Activated naive CD8-positive, alpha-beta T cell treated with anti-CD3 and anti-CD28 coated beads, Interleukin-2, amount 10 ng/mL, durations not matched to agents 7 days and 5 days (primary cell): ENCODE data around the gene SNX25. TPM values are rescaled to one million over a fixed set of nuclear protein-coding genes. Genes with fewer than 3 reads are reported as not detected.

Source experiments
- ATAC-seq: fragments of 150-1000 bp; cut with Tn5 transposase; one replicate; pipeline ENCODE4 v1.10.0; 2021; ENCODE audit warnings: low read depth, moderate library complexity
- POLR2A ChIA-PET: fragments of 350-600 bp; sonication (Branson Sonifier 250); formaldehyde crosslinking; loops from one replicate; lab custom pipeline; 2021; ENCODE audit warnings: antibody characterized with exemption; lab: Charles Lee
- DNase-seq: peaks from one replicate; pipeline ENCODE4 v3.0.0; 2021
- H3K27ac Mint-ChIP-seq: one replicate; pipeline ENCODE4 v1.8.0; 2022; ENCODE audit warnings: mild to moderate bottlenecking, mixed read lengths
- H3K27me3 Mint-ChIP-seq: one replicate; pipeline ENCODE4 v1.8.0; 2022; ENCODE audit warnings: mild to moderate bottlenecking, moderate library complexity, mixed read lengths
- H3K36me3 Mint-ChIP-seq: one replicate; pipeline ENCODE4 v1.8.0; 2021; ENCODE audit warnings: mild to moderate bottlenecking, mixed read lengths
- H3K4me1 Mint-ChIP-seq: one replicate; pipeline ENCODE4 v1.8.0; 2021; ENCODE audit warnings: mixed read lengths
- H3K4me3 Mint-ChIP-seq: one replicate; pipeline ENCODE4 v1.8.0; 2022; ENCODE audit warnings: mild to moderate bottlenecking, moderate library complexity, mixed read lengths
- H3K9me3 Mint-ChIP-seq: one replicate; pipeline ENCODE4 v1.8.0; 2021; ENCODE audit warnings: mixed read lengths
- total RNA-seq, 2 experiments: library from RNA; stranded (reverse); gene quantifications; one replicate each; pipeline ENCODE4 v1.2.3, GENCODE V29; 2021

SNX25 gene
- total RNA-seq, 2 experiments from 2014 or later = 15.9 to 16.4 TPM

DNA sequence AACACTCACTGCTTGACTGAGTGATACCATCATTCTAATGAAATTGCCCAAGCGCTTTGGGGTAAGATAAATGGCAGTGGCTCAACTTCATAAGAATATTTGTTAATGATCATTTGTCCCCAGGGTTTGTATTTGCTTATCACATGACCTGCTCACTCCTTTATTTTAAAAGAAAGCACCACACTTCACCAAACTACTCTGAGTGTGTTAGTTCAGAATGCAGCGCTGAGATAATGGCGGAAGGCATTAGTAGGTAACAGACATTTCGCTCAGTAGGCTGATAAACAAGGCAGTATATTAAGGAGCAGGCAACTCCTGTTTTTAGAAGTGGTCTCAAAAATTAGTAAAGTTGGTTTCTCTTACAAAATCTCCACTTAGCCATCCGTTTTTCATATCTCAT is 1.6 kb downstream of the SNX25 start:
- POLR2A ChIA-PET = no interaction called here
- DNase-seq (no peak), ATAC-seq (no peak)
- Mint-ChIP-seq H3K9me3 (no peaks in the 10 kb centered on the region), H3K36me3 (peaks cover 8% of the 10 kb centered on the region), H3K4me1 (peaks cover 18% of the 10 kb centered on the region), H3K27ac (no peak overlapping the region), H3K27me3 (peaks cover 9% of the 10 kb centered on the region), H3K4me3 (peak overlapping the region; percentile 88)

DNA sequence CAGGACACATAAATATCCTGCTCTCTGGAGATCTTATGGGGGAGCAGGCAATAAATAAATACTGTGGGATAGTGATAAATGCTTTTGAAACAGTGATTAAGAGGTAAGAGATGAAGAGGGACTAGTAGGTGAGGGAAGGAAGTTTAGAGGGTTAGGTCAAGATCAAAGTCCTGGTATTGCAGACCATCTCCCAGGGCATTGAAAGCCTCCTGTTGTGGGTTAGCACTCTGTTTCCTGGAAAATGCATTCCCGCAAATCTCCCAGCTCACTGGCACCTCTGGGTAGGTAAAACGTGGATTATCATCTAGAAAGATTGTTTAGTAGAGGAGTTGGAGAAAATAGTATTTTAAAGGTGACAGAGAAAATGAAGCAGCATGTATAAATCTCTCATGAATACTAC is 2.2 kb downstream of the SNX25 start:
- peak overlapping the region; percentile 88 for H3K4me3 Mint-ChIP-seq
- H3K4me1 Mint-ChIP-seq = peaks cover 18% of the 10 kb centered on the region
- ATAC-seq = no peak
- H3K9me3 Mint-ChIP-seq = no peaks in the 10 kb centered on the region
- H3K36me3 Mint-ChIP-seq = peaks cover 8% of the 10 kb centered on the region
- H3K27me3 Mint-ChIP-seq = peaks cover 9% of the 10 kb centered on the region
- H3K27ac Mint-ChIP-seq = no peak overlapping the region
- POLR2A ChIA-PET = no interaction called here
- DNase-seq = no peak

- ATAC-seq (no peak), DNase-seq (no peak)
- Mint-ChIP-seq H3K36me3 (peaks cover 8% of the 10 kb centered on the region), H3K27me3 (peaks cover 6% of the 10 kb centered on the region), H3K9me3 (no peaks in the 10 kb centered on the region), H3K4me3 (no peak overlapping the region), H3K27ac (no peak overlapping the region), H3K4me1 (peaks cover 18% of the 10 kb centered on the region)
- POLR2A ChIA-PET = no interaction called here
These were observed 3.2 kb downstream of the SNX25 start for GRCh38 chr4:185212581-185212980.

DNA sequence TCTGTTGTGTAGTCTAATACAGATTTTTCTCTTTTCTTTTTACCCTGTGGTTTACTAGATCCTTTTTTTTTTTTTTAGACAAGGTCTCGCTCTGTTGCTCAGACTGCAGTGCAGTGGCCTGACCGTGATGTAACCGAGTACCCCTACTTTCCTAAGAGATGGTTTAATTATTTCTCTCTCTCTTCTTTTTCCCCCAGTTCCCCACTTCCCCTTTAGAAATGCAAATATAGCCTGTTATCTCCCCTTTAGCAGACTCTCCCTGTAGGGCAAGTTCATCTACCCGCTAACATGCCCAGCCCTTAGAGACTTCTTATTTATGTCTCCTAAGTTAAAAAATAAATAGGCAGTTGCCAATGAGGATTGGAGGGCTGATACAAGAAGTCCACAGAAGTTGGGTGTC is 4.5 kb downstream of the SNX25 start:
- Mint-ChIP-seq H3K9me3 (no peaks in the 10 kb centered on the region), H3K27ac (no peak overlapping the region), H3K27me3 (no peaks in the 10 kb centered on the region), H3K4me3 (no peak overlapping the region), H3K4me1 (peaks cover 16% of the 10 kb centered on the region), H3K36me3 (peaks cover 8% of the 10 kb centered on the region)
- POLR2A ChIA-PET = no interaction called here
- ATAC-seq = no peak
- no peak for DNase-seq

GRCh38 chr4:185215261-185215660 is 5.9 kb downstream of the SNX25 start:
- Mint-ChIP-seq H3K27me3 (no peaks in the 10 kb centered on the region), H3K4me3 (no peak overlapping the region), H3K36me3 (peaks cover 8% of the 10 kb centered on the region), H3K4me1 (peaks cover 16% of the 10 kb centered on the region), H3K9me3 (no peaks in the 10 kb centered on the region), H3K27ac (no peak overlapping the region)
- POLR2A ChIA-PET = no interaction called here
- ATAC-seq (no peak), DNase-seq (no peak)

DNA sequence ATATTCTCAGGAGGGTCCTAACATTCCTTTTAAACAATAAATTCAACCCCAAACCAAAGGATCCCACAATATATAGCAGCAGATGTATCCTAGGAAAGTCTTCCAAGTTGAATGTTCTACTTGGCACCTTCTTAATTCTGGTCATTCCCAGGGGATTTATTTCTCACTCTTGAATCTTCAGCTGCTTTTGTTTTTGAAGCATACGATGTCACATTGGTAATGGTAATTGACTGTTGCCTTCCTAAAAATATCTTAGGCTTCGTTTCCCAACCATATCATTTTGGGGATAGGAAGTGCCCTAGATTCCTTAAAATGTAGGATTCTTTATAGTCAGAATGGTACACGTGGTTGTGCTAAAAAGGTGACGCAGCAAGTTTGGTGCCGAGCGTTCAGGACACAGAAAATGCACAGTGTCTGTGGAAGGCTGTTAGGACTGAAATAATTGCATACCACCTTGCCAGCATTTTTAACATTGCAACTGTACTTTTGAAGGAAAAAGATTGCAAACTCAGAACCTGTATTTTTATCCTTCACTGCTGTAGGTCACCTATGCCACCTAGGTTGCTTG is 8.1 kb downstream of the SNX25 start:
- Mint-ChIP-seq H3K36me3 (peaks cover 13% of the 10 kb centered on the region), H3K4me1 (peaks cover 4% of the 10 kb centered on the region), H3K4me3 (no peak overlapping the region), H3K27me3 (no peaks in the 10 kb centered on the region), H3K27ac (no peak overlapping the region), H3K9me3 (peaks cover 2% of the 10 kb centered on the region)
- POLR2A ChIA-PET = no interaction called here
- DNase-seq (no peak), ATAC-seq (no peak)

DNA sequence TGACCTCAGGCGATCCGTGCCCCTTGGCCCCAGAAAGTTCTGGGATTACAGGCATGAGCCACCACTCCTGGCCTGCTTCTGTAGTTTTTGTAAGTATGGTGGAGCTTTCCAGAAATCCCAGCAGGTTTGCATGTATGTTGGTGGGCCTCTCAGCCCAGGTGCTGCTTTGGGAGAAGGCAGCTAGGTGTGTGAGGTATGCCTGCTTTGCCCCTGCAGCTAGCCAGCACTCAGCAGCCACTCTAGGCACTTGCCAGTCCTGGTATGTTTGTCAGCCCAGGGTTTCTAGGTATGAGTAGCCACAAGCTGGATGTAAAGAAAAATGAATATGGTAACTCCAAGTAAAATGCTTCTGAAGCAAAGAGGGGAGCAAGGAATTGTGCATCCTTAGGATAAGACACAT is 8.9 kb downstream of the SNX25 start:
- POLR2A ChIA-PET = no interaction called here
- no peak overlapping the region for H3K4me3 Mint-ChIP-seq
- peaks cover 16% of the 10 kb centered on the region for H3K36me3 Mint-ChIP-seq
- DNase-seq (no peak), ATAC-seq (no peak)
- no peak overlapping the region for H3K27ac Mint-ChIP-seq
- H3K9me3 Mint-ChIP-seq = peaks cover 2% of the 10 kb centered on the region
- no peaks in the 10 kb centered on the region for H3K27me3 Mint-ChIP-seq
- peaks cover 3% of the 10 kb centered on the region for H3K4me1 Mint-ChIP-seq

GRCh38 chr4:185219551-185220344 is 10.3 kb downstream of the SNX25 start:
- DNase-seq = no peak
- H3K4me1 Mint-ChIP-seq = peaks cover 3% of the 10 kb centered on the region
- no peak overlapping the region for H3K4me3 Mint-ChIP-seq
- H3K27ac Mint-ChIP-seq = no peak overlapping the region
- H3K27me3 Mint-ChIP-seq = no peaks in the 10 kb centered on the region
- peaks cover 13% of the 10 kb centered on the region for H3K36me3 Mint-ChIP-seq
- no peak for ATAC-seq
- POLR2A ChIA-PET = no interaction called here
- H3K9me3 Mint-ChIP-seq = peaks cover 2% of the 10 kb centered on the region

DNA sequence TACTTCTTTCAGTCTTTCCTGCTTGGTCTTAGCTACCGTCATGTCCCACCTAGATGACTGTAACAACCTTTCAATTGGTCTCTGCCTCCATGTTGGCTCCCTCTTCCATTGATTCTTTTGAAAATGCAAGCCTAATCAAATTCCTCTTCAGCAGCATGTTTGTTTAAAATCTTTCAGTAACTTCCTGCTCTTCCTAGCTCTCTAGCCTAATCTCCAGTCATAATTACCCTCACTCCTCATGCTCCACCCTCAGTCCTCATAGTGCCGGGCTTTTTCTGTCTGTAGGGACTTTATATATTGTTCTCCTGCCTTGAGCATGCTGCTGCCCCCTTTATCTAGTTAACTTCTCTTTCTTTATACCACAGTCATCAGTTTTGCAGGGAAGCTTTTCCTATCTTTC is 12.1 kb downstream of the SNX25 start:
- H3K4me3 Mint-ChIP-seq = no peak overlapping the region
- H3K4me1 Mint-ChIP-seq = peaks cover 3% of the 10 kb centered on the region
- H3K27ac Mint-ChIP-seq = no peak overlapping the region
- no peaks in the 10 kb centered on the region for H3K27me3 Mint-ChIP-seq
- DNase-seq (no peak), ATAC-seq (no peak)
- H3K9me3 Mint-ChIP-seq = peaks cover 2% of the 10 kb centered on the region
- POLR2A ChIA-PET = no interaction called here
- H3K36me3 Mint-ChIP-seq = peaks cover 13% of the 10 kb centered on the region

- POLR2A ChIA-PET = no interaction called here
- DNase-seq = no peak
- Mint-ChIP-seq H3K36me3 (peaks cover 13% of the 10 kb centered on the region), H3K9me3 (peaks cover 2% of the 10 kb centered on the region), H3K4me3 (no peak overlapping the region), H3K4me1 (peaks cover 3% of the 10 kb centered on the region), H3K27me3 (no peaks in the 10 kb centered on the region), H3K27ac (no peak overlapping the region)
- ATAC-seq = no peak
These were observed 12.5 kb downstream of the SNX25 start for GRCh38 chr4:185221912-185222311.

- POLR2A ChIA-PET = no interaction called here
- ATAC-seq (no peak), DNase-seq (no peak)
- Mint-ChIP-seq H3K36me3 (peaks cover 13% of the 10 kb centered on the region), H3K4me1 (peaks cover 3% of the 10 kb centered on the region), H3K27me3 (no peaks in the 10 kb centered on the region), H3K9me3 (peaks cover 2% of the 10 kb centered on the region), H3K4me3 (no peak overlapping the region), H3K27ac (no peak overlapping the region)
These were observed 13.2 kb downstream of the SNX25 start for GRCh38 chr4:185222598-185222997.

DNA sequence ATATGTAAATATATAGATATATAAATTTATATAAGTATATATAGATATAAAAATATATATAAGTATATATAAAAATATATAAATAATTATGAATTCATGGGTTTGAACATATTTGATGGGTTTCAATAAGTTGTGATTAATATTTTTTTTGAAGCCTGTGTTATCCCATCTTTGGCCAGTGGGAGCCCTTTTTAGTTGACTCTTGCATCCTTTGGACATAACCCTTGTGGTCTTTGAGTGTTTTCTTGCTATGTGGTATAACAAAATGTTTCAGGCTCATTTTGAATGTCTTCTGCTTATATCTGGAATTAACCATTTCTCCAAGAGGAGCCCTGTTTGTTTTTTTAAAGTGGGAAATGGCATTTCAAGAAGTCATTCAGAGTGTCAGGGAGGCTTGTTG is 15.2 kb downstream of the SNX25 start:
- H3K4me1 Mint-ChIP-seq = peaks cover 2% of the 10 kb centered on the region
- peaks cover 13% of the 10 kb centered on the region for H3K36me3 Mint-ChIP-seq
- DNase-seq (no peak), ATAC-seq (no peak)
- POLR2A ChIA-PET = no interaction called here
- no peaks in the 10 kb centered on the region for H3K27me3 Mint-ChIP-seq
- no peak overlapping the region for H3K4me3 Mint-ChIP-seq
- H3K27ac Mint-ChIP-seq = no peak overlapping the region
- peaks cover 2% of the 10 kb centered on the region for H3K9me3 Mint-ChIP-seq

GRCh38 chr4:185225940-185226339 is 16.5 kb downstream of the SNX25 start:
- H3K27me3 Mint-ChIP-seq = no peaks in the 10 kb centered on the region
- no peak for ATAC-seq
- H3K27ac Mint-ChIP-seq = no peak overlapping the region
- peaks cover 13% of the 10 kb centered on the region for H3K36me3 Mint-ChIP-seq
- H3K9me3 Mint-ChIP-seq = peaks cover 2% of the 10 kb centered on the region
- no peak for DNase-seq
- POLR2A ChIA-PET = no interaction called here
- H3K4me3 Mint-ChIP-seq = no peak overlapping the region
- peaks cover 2% of the 10 kb centered on the region for H3K4me1 Mint-ChIP-seq

DNA sequence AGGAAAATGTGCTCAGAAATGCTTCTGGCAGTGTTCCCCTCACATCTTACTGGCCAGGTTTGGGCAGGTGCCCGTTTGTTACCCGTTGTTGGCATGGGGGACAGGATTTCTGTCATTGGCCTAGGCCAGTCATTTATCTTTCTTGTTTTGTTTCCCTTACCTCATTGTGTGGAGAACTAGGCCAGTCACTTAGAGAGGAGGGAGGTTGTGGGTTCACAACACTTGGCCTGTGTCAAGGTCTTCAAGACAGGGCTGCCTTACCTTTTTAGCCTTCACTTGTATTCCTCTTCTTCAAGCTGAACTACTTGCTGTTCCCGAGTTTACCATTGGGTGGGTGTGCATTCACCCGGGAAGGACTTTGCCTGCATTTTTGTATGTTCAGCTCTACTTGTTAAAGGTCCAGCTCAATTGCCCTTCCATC is 17.7 kb downstream of the SNX25 start:
- H3K27me3 Mint-ChIP-seq = no peaks in the 10 kb centered on the region
- no peak for ATAC-seq
- no peak overlapping the region for H3K27ac Mint-ChIP-seq
- no peaks in the 10 kb centered on the region for H3K4me1 Mint-ChIP-seq
- H3K9me3 Mint-ChIP-seq = no peaks in the 10 kb centered on the region
- no peak for DNase-seq
- peaks cover 6% of the 10 kb centered on the region for H3K36me3 Mint-ChIP-seq
- POLR2A ChIA-PET = no interaction called here
- no peak overlapping the region for H3K4me3 Mint-ChIP-seq
